Thymus (tissue), 11 donors: ENCODE results near the gene AVPR2. TPM values are rescaled to one million over a fixed set of nuclear protein-coding genes. Genes with fewer than 3 reads are reported as not detected.
A peak's percentile ranks its signal among the peaks of the same experiment; 100 is the strongest.

ENCODE experiments used
- DNase-seq, 9 donors: peaks; one replicate each; pipeline ENCODE4 v3.0.0-alpha.2; 2013; ENCODE audit warnings: low spot score in 9 of 9, low read depth in 6 of 9, missing footprints in 1 of 9
- H3K27ac ChIP-seq, 2 donors: one replicate each; pipeline ENCODE4 v1.5.1; 2013; ENCODE audit warnings: control low read depth in 1 of 2, low read depth in 1 of 2, low read length in 1 of 2, mild to moderate bottlenecking in 1 of 2, moderate library complexity in 1 of 2
- H3K27me3 ChIP-seq, 2 donors: one replicate each; pipeline ENCODE4 v1.5.1; 2013; ENCODE audit warnings: low read length in 1 of 2; ENCODE audit not compliant: control insufficient read depth in 2 of 2, insufficient read depth in 1 of 2
- H3K36me3 ChIP-seq, 2 donors: one replicate each; pipeline ENCODE4 v1.5.1; 2013; ENCODE audit warnings: low read length in 1 of 2, mild to moderate bottlenecking in 1 of 2, moderate library complexity in 1 of 2; ENCODE audit not compliant: control insufficient read depth in 2 of 2, insufficient read depth in 2 of 2
- H3K4me1 ChIP-seq, 2 donors: one replicate each; pipeline ENCODE4 v1.5.1; 2013; ENCODE audit warnings: low read length in 2 of 2; ENCODE audit not compliant: control insufficient read depth in 2 of 2, insufficient read depth in 2 of 2
- H3K4me3 ChIP-seq, 2 donors: one replicate each; pipeline ENCODE4 v1.5.1; 2013; ENCODE audit warnings: low read length in 2 of 2, control low read depth in 1 of 2, mild to moderate bottlenecking in 1 of 2
- H3K9me3 ChIP-seq, 2 donors: one replicate each; pipeline ENCODE4 v1.5.1; 2013; ENCODE audit warnings: low read length in 1 of 2, mild to moderate bottlenecking in 1 of 2; ENCODE audit not compliant: control insufficient read depth in 2 of 2, insufficient read depth in 1 of 2
- whole genome bisulfite sequencing: extraction: QIAGEN DNeasy Blood & Tissue Kit; methylation state at CpG from one replicate; pipeline ENCODE4 v1.1.7; 2013; 5-methylcytosine and 5-hydroxymethylcytosine counted together
- polyA plus RNA-seq: library from polyadenylated mRNA; stranded (reverse); fragments of 200-250 nt; gene quantifications from one replicate; pipeline ENCODE4 v1.2.3, GENCODE V29; 2013
- total RNA-seq: library from RNA; stranded (reverse); fragments of 120-200 nt; gene quantifications from one replicate; pipeline ENCODE4 v1.2.4, GENCODE V29; 2013
- donor health status: healthy.

Gene AVPR2
- total and polyA plus RNA-seq, 2 donors: 0.24 to 1.8 TPM

GRCh38 chrX:153882086-153882498 is 22.4 kb upstream of the AVPR2 start:
- Histone ChIP-seq H3K27ac (no peak overlapping the region), H3K9me3 (peaks cover 0 to 5% of the 10 kb centered on the region in 2 donors), H3K36me3 (no peaks in the 10 kb centered on the region), H3K4me3 (no peak overlapping the region), H3K27me3 (peaks cover 18 to 91% of the 10 kb centered on the region in 2 donors), H3K4me1 (peaks cover 0 to 22% of the 10 kb centered on the region in 2 donors)
- WGBS: 72% methylated on average over 8 of the region's 8 CpGs
- no peak for DNase-seq

DNA sequence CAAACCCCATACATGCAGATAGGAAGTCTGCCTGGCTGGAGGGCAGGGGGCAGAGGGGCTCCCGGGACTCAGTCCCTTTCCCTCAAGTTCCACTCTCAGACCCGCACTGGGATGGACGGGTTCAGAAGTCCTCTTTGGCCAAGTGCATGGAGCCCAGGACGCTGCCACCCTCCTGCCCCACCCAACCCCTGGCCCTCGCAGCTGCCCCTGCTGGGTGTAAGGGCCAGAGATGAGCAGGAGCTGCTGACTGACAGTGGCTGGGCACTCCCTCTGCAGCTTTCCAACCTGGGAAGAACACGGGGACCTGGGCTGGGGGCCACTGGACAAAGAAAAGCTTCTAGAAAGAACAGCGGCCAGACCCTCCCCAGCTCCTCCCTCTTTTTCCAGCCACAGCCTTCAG is 21.9 kb upstream of the AVPR2 start:
- H3K4me3 ChIP-seq: no peak overlapping the region
- no peaks in the 10 kb centered on the region for H3K36me3 ChIP-seq
- peaks cover 0 to 5% of the 10 kb centered on the region in 2 donors for H3K9me3 ChIP-seq
- WGBS: 69% methylated on average over 7 of the region's 7 CpGs
- H3K4me1 ChIP-seq: peaks cover 0 to 22% of the 10 kb centered on the region in 2 donors
- H3K27me3 ChIP-seq: peaks cover 20 to 95% of the 10 kb centered on the region in 2 donors
- H3K27ac ChIP-seq: no peak overlapping the region
- DNase-seq: no peak

DNA sequence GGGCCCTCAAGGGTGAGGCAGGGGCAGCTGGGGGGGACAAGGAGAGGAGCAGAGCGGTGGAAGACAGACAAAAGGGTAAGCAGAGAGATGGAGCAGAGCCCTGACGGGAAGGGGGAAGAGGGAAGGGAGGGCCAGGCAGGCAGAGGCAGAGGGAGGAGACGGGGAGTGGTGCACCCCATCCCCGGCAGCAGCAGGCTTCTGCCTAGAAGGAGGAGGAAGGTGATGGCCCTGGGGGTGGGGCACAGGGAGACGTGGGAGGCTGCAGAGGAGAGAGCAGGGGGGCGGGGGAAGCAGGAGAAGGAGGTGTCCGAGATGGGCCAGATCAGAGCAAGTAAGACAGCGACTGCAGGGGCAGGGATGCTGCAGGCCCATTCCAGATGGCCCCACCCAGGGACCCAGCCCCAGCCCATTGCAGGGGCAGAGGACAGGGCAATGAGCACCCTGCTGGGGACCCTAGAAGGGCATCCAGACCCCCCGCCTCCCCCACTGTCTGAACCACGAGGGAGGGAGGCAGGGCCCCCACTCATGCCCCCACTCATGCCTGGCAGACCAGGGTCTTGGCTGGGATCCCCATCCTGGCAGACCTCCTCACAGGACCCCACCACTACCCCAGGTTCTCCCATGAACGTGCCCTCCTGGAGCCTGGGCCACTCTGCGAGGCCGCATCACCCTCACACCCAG is 21.2 kb upstream of the AVPR2 start:
- no peak overlapping the region for H3K27ac ChIP-seq

DNA sequence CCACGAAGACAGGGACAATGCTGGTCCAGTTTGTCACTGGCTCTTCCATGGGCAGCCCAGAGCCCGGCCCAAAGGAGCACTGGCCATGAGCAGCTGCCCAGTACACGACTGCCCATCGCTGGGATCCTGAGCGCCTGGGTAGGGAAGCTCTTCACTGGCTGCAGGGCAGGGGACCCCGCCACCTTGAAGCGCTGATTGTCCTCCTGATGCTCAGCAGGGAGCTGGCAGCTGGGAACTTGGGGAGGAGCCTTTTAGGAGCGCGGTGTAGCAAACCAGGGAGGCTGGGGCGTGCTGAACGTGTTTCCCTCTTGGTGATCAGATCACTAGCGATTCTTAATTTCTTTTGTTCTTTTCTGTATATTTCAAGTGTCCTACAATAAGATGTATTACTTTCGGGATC is 20.3 kb upstream of the AVPR2 start:
- no peaks in the 10 kb centered on the region for H3K36me3 ChIP-seq
- peaks cover 20 to 91% of the 10 kb centered on the region in 2 donors for H3K27me3 ChIP-seq
- H3K9me3 ChIP-seq: peaks cover 0 to 5% of the 10 kb centered on the region in 2 donors
- H3K27ac ChIP-seq: no peak overlapping the region
- 78% methylated on average over 13 of the region's 13 CpGs for WGBS
- H3K4me1 ChIP-seq: peaks cover 0 to 8% of the 10 kb centered on the region in 2 donors
- H3K4me3 ChIP-seq: no peak overlapping the region
- DNase-seq: no peak

More for the DNA sequence above, 21.2 kb upstream of the AVPR2 start:
- 74% methylated on average over 13 of the region's 13 CpGs for WGBS
- H3K27me3 ChIP-seq: peaks cover 20 to 96% of the 10 kb centered on the region in 2 donors
- no peaks in the 10 kb centered on the region for H3K36me3 ChIP-seq
- peaks cover 0 to 5% of the 10 kb centered on the region in 2 donors for H3K9me3 ChIP-seq
- no peak overlapping the region for H3K4me3 ChIP-seq
- H3K4me1 ChIP-seq: peaks cover 0 to 16% of the 10 kb centered on the region in 2 donors
- no peak for DNase-seq

GRCh38 chrX:153884590-153884989 is 19.9 kb upstream of the AVPR2 start:
- Histone ChIP-seq H3K27me3 (peaks cover 20 to 88% of the 10 kb centered on the region in 2 donors), H3K27ac (no peak overlapping the region), H3K36me3 (no peaks in the 10 kb centered on the region), H3K4me1 (peaks cover 0 to 4% of the 10 kb centered on the region in 2 donors), H3K4me3 (no peak overlapping the region), H3K9me3 (peaks cover 0 to 5% of the 10 kb centered on the region in 2 donors)
- WGBS: 54% methylated on average over 6 of the region's 6 CpGs
- DNase-seq: no peak

DNA sequence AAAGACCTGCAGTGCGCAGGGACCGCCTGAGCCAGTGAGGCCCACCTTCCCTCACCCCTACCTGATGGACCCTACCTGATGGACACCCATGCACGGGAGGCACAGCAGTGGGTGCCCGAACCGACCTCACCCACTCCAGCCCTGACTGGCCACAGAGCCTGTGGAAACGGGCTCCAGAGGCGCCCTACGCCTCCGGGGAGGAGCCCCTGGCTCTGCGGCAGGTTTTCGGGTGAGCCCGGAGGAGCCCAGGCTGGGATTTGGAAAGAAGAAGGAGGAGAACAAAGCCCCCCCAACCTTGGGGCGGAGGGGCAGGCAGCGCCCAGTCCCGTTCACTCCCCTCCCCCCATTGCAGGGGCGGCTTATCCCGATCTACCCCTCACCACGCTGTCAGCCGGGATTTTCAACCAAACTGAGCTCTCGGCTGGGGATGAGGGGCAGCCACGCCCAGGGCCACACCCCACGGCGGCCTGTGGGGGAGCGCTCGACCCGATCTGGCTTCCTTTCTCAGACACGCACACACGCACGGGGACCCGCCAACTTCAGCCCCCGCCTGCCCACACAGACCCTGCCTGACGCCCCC is 19.2 kb upstream of the AVPR2 start:
- no peak for DNase-seq
- peaks cover 20 to 87% of the 10 kb centered on the region in 2 donors for H3K27me3 ChIP-seq
- 9% methylated on average over 32 of the region's 32 CpGs for WGBS

GRCh38 chrX:153885968-153886903 is 18.2 kb upstream of the AVPR2 start, which contains the start of gene L1CAM:
TSS of gene L1CAM (minus strand) at chrX:153886173. CDS start at chrX:153875836, 10,337 bp downstream.
- WGBS: 5% methylated on average over 77 of the region's 94 CpGs
- no peak within 1 kb of the TSS for H3K27ac ChIP-seq
- H3K4me1 ChIP-seq: peaks cover 0 to 2% of the 10 kb centered on the region in 2 donors
- peaks cover 0 to 5% of the 10 kb centered on the region in 2 donors for H3K9me3 ChIP-seq
- no peak for DNase-seq
- no peaks in the 10 kb centered on the region for H3K36me3 ChIP-seq
- H3K4me3 ChIP-seq: peak within 1 kb of the TSS in 1 of 2 donors; percentile 15
- peaks cover 20 to 83% of the 10 kb centered on the region in 2 donors for H3K27me3 ChIP-seq

More for the DNA sequence above, 19.2 kb upstream of the AVPR2 start:
- no peak overlapping the region for H3K27ac ChIP-seq
- peaks cover 0 to 5% of the 10 kb centered on the region in 2 donors for H3K9me3 ChIP-seq
- H3K4me3 ChIP-seq: no peak overlapping the region
- H3K4me1 ChIP-seq: peaks cover 0 to 2% of the 10 kb centered on the region in 2 donors
- H3K36me3 ChIP-seq: no peaks in the 10 kb centered on the region

GRCh38 chrX:153886915-153887314 is 17.6 kb upstream of the AVPR2 start:
- WGBS: 37% methylated on average over 13 of the region's 13 CpGs
- Histone ChIP-seq H3K27ac (no peak overlapping the region), H3K36me3 (no peaks in the 10 kb centered on the region), H3K9me3 (peaks cover 0 to 5% of the 10 kb centered on the region in 2 donors), H3K4me1 (peaks cover 0 to 2% of the 10 kb centered on the region in 2 donors), H3K4me3 (no peak overlapping the region), H3K27me3 (peaks cover 20 to 77% of the 10 kb centered on the region in 2 donors)
- DNase-seq: no peak
